Panc1 (cell line): Measurements from ENCODE around the gene NLRC5. TPM values are rescaled to one million over a fixed set of nuclear protein-coding genes. Genes with fewer than 3 reads are reported as not detected.

ENCODE experiments used
- ATAC-seq: fragments of 200-7000 bp; cut with Tn5 transposase; 2 replicates; pipeline ENCODE4 v1.9.1; 2020; ENCODE audit warnings: mild to moderate bottlenecking, moderate library complexity
- BruUV-seq: library from RNA; stranded (reverse); fragments of 400-500 nt; replicated peaks from 2 replicates; lab custom pipeline; 2021; lab: Mats Ljungman, UMichigan
- CTCF ChIA-PET: fragments of 300-600 bp; sonication (Branson Sonifier 250); formaldehyde crosslinking; loops from one replicate; lab custom pipeline; 2022; ENCODE audit warnings: antibody characterized with exemption; lab: Charles Lee
- POLR2A ChIA-PET: fragments of 300-600 bp; sonication (Branson Sonifier 250); formaldehyde crosslinking; loops from one replicate; lab custom pipeline; 2022; ENCODE audit warnings: antibody characterized with exemption; lab: Charles Lee
- DNase-seq: peaks from one replicate; pipeline ENCODE4 v3.0.0-alpha.2; 2010; ENCODE audit warnings: low read depth, low spot score
- H3K27ac ChIP-seq: 2 replicates; pipeline ENCODE4 v1.5.1; 2011; ENCODE audit warnings: mild to moderate bottlenecking, low read length, inconsistent platforms
- H3K27me3 ChIP-seq: fragments of 200-500 bp; sonication (Bioruptor generic); 2 replicates; pipeline ENCODE4 v1.6.0; 2014; ENCODE audit warnings: low read length, inconsistent platforms; ENCODE audit not compliant: control insufficient read depth, insufficient read depth
- H3K36me3 ChIP-seq: fragments of 200-500 bp; sonication (Bioruptor generic); 2 replicates; pipeline ENCODE4 v1.5.1; 2014; ENCODE audit warnings: inconsistent platforms, mild to moderate bottlenecking, low read length, moderate library complexity; ENCODE audit not compliant: control insufficient read depth, insufficient read depth
- H3K4me1 ChIP-seq: 2 replicates; pipeline ENCODE4 v1.5.1; 2011; ENCODE audit warnings: inconsistent platforms, mild to moderate bottlenecking, low read length, moderate library complexity; ENCODE audit not compliant: control insufficient read depth, insufficient read depth
- H3K4me3 ChIP-seq, 2 experiments: 2 replicates each; pipeline ENCODE4 v1.5.1; 2011 to 2012; ENCODE audit warnings: low read depth in 2 of 2, low read length in 2 of 2, mild to moderate bottlenecking in 2 of 2, inconsistent platforms in 1 of 2, moderate library complexity in 1 of 2
- H3K9me3 ChIP-seq: fragments of 200-500 bp; sonication (Bioruptor generic); 2 replicates; pipeline ENCODE4 v1.5.1; 2014; ENCODE audit warnings: low read depth, mild to moderate bottlenecking, inconsistent platforms, low read length, moderate library complexity; ENCODE audit not compliant: control insufficient read depth, insufficient read depth
- POLR2AphosphoS5 ChIP-seq: IDR thresholded peaks from 2 replicates; pipeline ENCODE4 v1.6.1; 2012; ENCODE audit warnings: mild to moderate bottlenecking, low read depth, low read length, moderate library complexity
- REST ChIP-seq, 2 experiments: IDR thresholded peaks; 2 replicates each; pipeline ENCODE4 v1.6.1; 2011 to 2012; ENCODE audit warnings: low read depth in 2 of 2, control low read depth in 1 of 2, low read length in 1 of 2, mild to moderate bottlenecking in 1 of 2, moderate library complexity in 1 of 2; ENCODE audit not compliant: insufficient read depth in 1 of 2
- SIN3A ChIP-seq: IDR thresholded peaks from 2 replicates; pipeline ENCODE4 v1.6.1; 2012; ENCODE audit warnings: low read depth, mild to moderate bottlenecking, low read length, moderate library complexity, borderline replicate concordance; ENCODE audit not compliant: insufficient read depth
- TCF7L2 ChIP-seq: IDR thresholded peaks from 2 replicates; pipeline ENCODE4 v1.6.1; 2011; ENCODE audit warnings: mild to moderate bottlenecking, low read depth, low read length, inconsistent platforms
- in situ Hi-C: cut with HindIII; loops from 2 replicates; pipeline ENCODE4 v1.10.0; 2016; ENCODE audit warnings: low sequenced_read_pairs, low pct_unique_long_range_greater_than_20kb
- intact Hi-C: fragments of 100-400 bp; cut with micrococcal nuclease; formaldehyde crosslinking; loops from one replicate; pipeline ENCODE4 v1.10.0; 2022; ENCODE audit not compliant: unreplicated experiment
- total RNA-seq: library from RNA; stranded (reverse); gene quantifications from one replicate; pipeline ENCODE4 v1.2.1, GENCODE V29; 2021; ENCODE audit not compliant: unreplicated experiment
- TF ChIP-seq, protein P1 (sequence below): fragments of 450-650 bp; IDR thresholded peaks from 2 replicates; pipeline ENCODE4 v1.5.1; 2017; ENCODE audit warnings: mild to moderate bottlenecking

NLRC5 gene
- total RNA-seq, 1 experiment from 2014 or later: 8.8 TPM

DNA sequence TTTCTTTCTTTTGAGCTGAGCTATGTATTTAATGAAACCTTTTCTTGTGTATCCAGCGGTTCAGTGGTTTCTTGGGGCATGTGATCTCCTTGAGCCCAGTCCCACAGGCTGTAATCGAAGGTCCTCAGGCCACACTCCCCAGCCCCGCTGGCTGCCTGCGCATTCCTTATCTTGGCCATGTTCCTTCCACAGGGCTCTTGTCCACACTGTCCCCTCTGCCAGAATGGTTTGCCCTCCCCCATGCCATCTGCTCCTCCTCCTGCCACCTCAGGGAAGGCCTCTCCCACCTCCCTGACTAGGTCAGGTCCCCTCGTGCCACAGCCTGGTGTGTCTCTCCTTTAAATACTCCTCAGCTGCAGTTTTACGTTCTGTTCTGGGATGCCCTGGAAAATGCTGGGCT is 12.1 kb upstream of the NLRC5 start:
- Histone ChIP-seq H3K4me3 (no peak overlapping the region), H3K27me3 (no peaks in the 10 kb centered on the region), H3K9me3 (no peaks in the 10 kb centered on the region), H3K27ac (no peak overlapping the region), H3K4me1 (no peaks in the 10 kb centered on the region), H3K36me3 (no peaks in the 10 kb centered on the region)
- ATAC-seq (no peak), DNase-seq (no peak)
- in situ Hi-C loops (no loop called here), intact Hi-C loops (no loop called here)
- TF ChIP-seq, protein P1, sequence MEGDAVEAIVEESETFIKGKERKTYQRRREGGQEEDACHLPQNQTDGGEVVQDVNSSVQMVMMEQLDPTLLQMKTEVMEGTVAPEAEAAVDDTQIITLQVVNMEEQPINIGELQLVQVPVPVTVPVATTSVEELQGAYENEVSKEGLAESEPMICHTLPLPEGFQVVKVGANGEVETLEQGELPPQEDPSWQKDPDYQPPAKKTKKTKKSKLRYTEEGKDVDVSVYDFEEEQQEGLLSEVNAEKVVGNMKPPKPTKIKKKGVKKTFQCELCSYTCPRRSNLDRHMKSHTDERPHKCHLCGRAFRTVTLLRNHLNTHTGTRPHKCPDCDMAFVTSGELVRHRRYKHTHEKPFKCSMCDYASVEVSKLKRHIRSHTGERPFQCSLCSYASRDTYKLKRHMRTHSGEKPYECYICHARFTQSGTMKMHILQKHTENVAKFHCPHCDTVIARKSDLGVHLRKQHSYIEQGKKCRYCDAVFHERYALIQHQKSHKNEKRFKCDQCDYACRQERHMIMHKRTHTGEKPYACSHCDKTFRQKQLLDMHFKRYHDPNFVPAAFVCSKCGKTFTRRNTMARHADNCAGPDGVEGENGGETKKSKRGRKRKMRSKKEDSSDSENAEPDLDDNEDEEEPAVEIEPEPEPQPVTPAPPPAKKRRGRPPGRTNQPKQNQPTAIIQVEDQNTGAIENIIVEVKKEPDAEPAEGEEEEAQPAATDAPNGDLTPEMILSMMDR: no peak
- ChIA-PET POLR2A (no interaction called here), CTCF (no interaction called here)
- no TSS peak for BruUV-seq

GRCh38 chr16:56977823-56978430 is 11.4 kb upstream of the NLRC5 start:
- H3K27ac ChIP-seq: no peak overlapping the region
- no peak for TF ChIP-seq REST (IDR thresholded peaks at IDR 0.05; ENCODE audit: insufficient read depth in 1 of 2, low read depth in 2 of 2, low read length in 1 of 2)
- no peak for TF ChIP-seq POLR2AphosphoS5
- TF ChIP-seq SIN3A: no peak
- no peak for TF ChIP-seq TCF7L2
- TF ChIP-seq, protein P1: no peak
- in situ Hi-C loops (no loop called here), intact Hi-C loops (no loop called here)
- H3K4me1 ChIP-seq: no peaks in the 10 kb centered on the region
- ChIA-PET CTCF (no interaction called here), POLR2A (no interaction called here)
- BruUV-seq: no TSS peak
- H3K9me3 ChIP-seq: no peaks in the 10 kb centered on the region
- H3K4me3 ChIP-seq: no peak overlapping the region
- H3K27me3 ChIP-seq: no peaks in the 10 kb centered on the region
- no peaks in the 10 kb centered on the region for H3K36me3 ChIP-seq
- DNase-seq: no peak
- no peak for ATAC-seq
